GM23338 (cell line): ENCODE measurements around the gene ATXN7. TPM values are rescaled to one million over a fixed set of nuclear protein-coding genes. Genes with fewer than 3 reads are reported as not detected.

Source experiments
- ATAC-seq: fragments of 200-7000 bp; cut with Tn5 transposase; 3 replicates; pipeline ENCODE4 v1.9.1; 2020
- DNase-seq: peaks from one replicate; pipeline ENCODE4 v3.0.0-alpha.2; 2015; ENCODE audit warnings: low spot score
- H2AFZ ChIP-seq: fragments of 200-600 bp; sonication (generic); 2 replicates; pipeline ENCODE4 v1.8.0; 2016; ENCODE audit warnings: antibody characterized with exemption, mild to moderate bottlenecking, moderate library complexity
- H3F3A ChIP-seq: fragments of 200-600 bp; sonication (generic); replicated peaks from 2 replicates; pipeline ENCODE4 v1.8.0; 2017; ENCODE audit warnings: antibody characterized with exemption, mixed run types, low read depth
- H3K27ac ChIP-seq: fragments of 200-600 bp; sonication (generic); 2 replicates; pipeline ENCODE4 v1.6.1; 2016; ENCODE audit warnings: low read depth
- H3K27me3 ChIP-seq: fragments of 200-600 bp; sonication (generic); 2 replicates; pipeline ENCODE4 v1.8.0; 2016; ENCODE audit warnings: mild to moderate bottlenecking, mixed run types, moderate library complexity; ENCODE audit not compliant: insufficient read depth
- H3K36me3 ChIP-seq: fragments of 200-600 bp; sonication (generic); 2 replicates; pipeline ENCODE4 v1.8.0; 2016; ENCODE audit warnings: mild to moderate bottlenecking; ENCODE audit not compliant: insufficient read depth
- H3K4me1 ChIP-seq: fragments of 200-600 bp; sonication (generic); 2 replicates; pipeline ENCODE4 v1.8.0; 2016; ENCODE audit warnings: mild to moderate bottlenecking, moderate library complexity; ENCODE audit not compliant: insufficient read depth
- H3K4me2 ChIP-seq: fragments of 200-600 bp; sonication (generic); 2 replicates; pipeline ENCODE4 v1.7.1; 2017; ENCODE audit warnings: mixed run types
- H3K4me3 ChIP-seq: fragments of 200-600 bp; sonication (generic); 2 replicates; pipeline ENCODE4 v1.6.1; 2016; ENCODE audit warnings: mixed run types
- H3K79me2 ChIP-seq: fragments of 200-600 bp; sonication (generic); replicated peaks from 2 replicates; pipeline ENCODE4 v1.8.0; 2017; ENCODE audit warnings: mild to moderate bottlenecking; ENCODE audit not compliant: insufficient read depth
- H3K9me2 ChIP-seq: fragments of 200-600 bp; sonication (generic); 2 replicates; pipeline ENCODE4 v1.8.0; 2017; ENCODE audit not compliant: insufficient read depth
- H4K20me1 ChIP-seq: fragments of 200-600 bp; sonication (generic); replicated peaks from 2 replicates; pipeline ENCODE4 v1.8.0; 2017; ENCODE audit warnings: mild to moderate bottlenecking; ENCODE audit not compliant: insufficient read depth
- H3K27ac Mint-ChIP-seq: 2 replicates; pipeline ENCODE4 v1.8.0; 2020; ENCODE audit warnings: inconsistent platforms, mild to moderate bottlenecking, moderate library complexity, mixed read lengths
- H3K27me3 Mint-ChIP-seq: 3 replicates; pipeline ENCODE4 v1.8.0; 2022; ENCODE audit warnings: low read depth, mild to moderate bottlenecking, moderate library complexity, mixed read lengths, inconsistent platforms; ENCODE audit not compliant: insufficient read depth, poor library complexity
- H3K36me3 Mint-ChIP-seq: 3 replicates; pipeline ENCODE4 v1.8.0; 2021; ENCODE audit warnings: low read depth, mild to moderate bottlenecking, inconsistent platforms, moderate library complexity, mixed read lengths
- H3K4me1 Mint-ChIP-seq: 3 replicates; pipeline ENCODE4 v1.8.0; 2020; ENCODE audit warnings: mild to moderate bottlenecking, inconsistent platforms, mixed read lengths
- H3K4me3 Mint-ChIP-seq: 3 replicates; pipeline ENCODE4 v1.8.0; 2021; ENCODE audit warnings: moderate library complexity, mild to moderate bottlenecking, inconsistent platforms, mixed read lengths
- H3K9me3 Mint-ChIP-seq: 3 replicates; pipeline ENCODE4 v1.8.0; 2020; ENCODE audit warnings: moderate library complexity, mild to moderate bottlenecking, inconsistent platforms, mixed read lengths
- CREB1 ChIP-seq: fragments of 250-450 bp; sonication (Bioruptor Pico); IDR thresholded peaks from 2 replicates; pipeline ENCODE4 v1.5.0; 2020; ENCODE audit warnings: low read depth, mild to moderate bottlenecking, moderate library complexity
- CTCF ChIP-seq, 2 experiments: fragments of 200-600 bp in 1 of 2; sonication (generic) in 1 of 2; conservative IDR thresholded peaks; 2 replicates each; pipeline versions ENCODE4 v1.5.1 to v1.6.1; 2016 to 2017; ENCODE audit warnings: antibody characterized with exemption in 2 of 2, low read depth in 2 of 2, mild to moderate bottlenecking in 2 of 2, moderate library complexity in 1 of 2
- ETS1 ChIP-seq: IDR thresholded peaks from 2 replicates; pipeline ENCODE4 v1.6.1; 2016; ENCODE audit warnings: antibody characterized with exemption
- EZH2 ChIP-seq: fragments of 200-600 bp; sonication (generic); IDR thresholded peaks from one replicate; pipeline ENCODE4 v1.8.0; 2017; ENCODE audit warnings: antibody characterized with exemption, mild to moderate bottlenecking, low read depth; ENCODE audit not compliant: unreplicated experiment
- EZH2phosphoT487 ChIP-seq: fragments of 200-600 bp; sonication (generic); IDR thresholded peaks from one replicate; pipeline ENCODE4 v1.8.1; 2018; ENCODE audit warnings: antibody characterized with exemption; ENCODE audit not compliant: unreplicated experiment
- NANOG ChIP-seq: IDR thresholded peaks from 2 replicates; pipeline ENCODE4 v1.6.1; 2016; ENCODE audit warnings: antibody characterized with exemption, borderline replicate concordance
- POLR2AphosphoS5 ChIP-seq: IDR thresholded peaks from 2 replicates; pipeline ENCODE4 v1.6.1; 2016; ENCODE audit warnings: antibody characterized with exemption, low read depth
- REST ChIP-seq: IDR thresholded peaks from one replicate; pipeline ENCODE4 v1.6.1; 2018; ENCODE audit warnings: antibody characterized with exemption; ENCODE audit not compliant: unreplicated experiment
- STAT1 ChIP-seq: IDR thresholded peaks from one replicate; pipeline ENCODE4 v1.6.1; 2016; ENCODE audit warnings: antibody characterized with exemption; ENCODE audit not compliant: unreplicated experiment
- ZNF114 ChIP-seq: fragments of 250-450 bp; sonication (Bioruptor Pico); IDR thresholded peaks from 2 replicates; pipeline ENCODE4 v1.5.0; 2020; ENCODE audit warnings: mild to moderate bottlenecking, moderate library complexity
- ZNF331 ChIP-seq: fragments of 250-450 bp; sonication (Bioruptor Pico); IDR thresholded peaks from 2 replicates; pipeline ENCODE4 v1.5.0; 2020; ENCODE audit warnings: low read depth, mild to moderate bottlenecking, moderate library complexity
- polyA plus RNA-seq: library from polyadenylated mRNA; unstranded; fragments of >200 nt; fragmentation: Nextera tagmentation; extraction: Ambion mirVana; gene quantifications from 2 replicates; pipeline ENCODE4 v1.2.1, GENCODE V29; 2016
- total RNA-seq: library from RNA; depleted of rRNA; stranded (reverse); fragments of >200 nt; shearing (Covaris generic); gene quantifications from 2 replicates; pipeline ENCODE4 v1.2.3, GENCODE V29; 2014

Gene ATXN7
- total and polyA plus RNA-seq, 2 experiments from 2014 or later: 4.0 to 17.2 TPM

- TF ChIP-seq REST (no peak), CREB1 (no peak), NANOG (no peak), POLR2AphosphoS5 (no peak)
Observed at GRCh38 chr3:64003589-64003988, 139.9 kb downstream of the ATXN7 start (continued).

GRCh38 chr3:64008017-64008416, 144.3 kb downstream of the ATXN7 start:
- H4K20me1 ChIP-seq: peaks cover 4% of the 10 kb centered on the region; the same call in 1 of the 2 replicates
- no peaks in the 10 kb centered on the region for H3K9me3 Mint-ChIP-seq
- no peak for DNase-seq
- H3K4me3 ChIP-seq: no peak overlapping the region
- H3K36me3 ChIP-seq: peaks cover 29% of the 10 kb centered on the region; the same call in 1 of the 2 replicates
- H3K4me1 Mint-ChIP-seq: no peaks in the 10 kb centered on the region
- no peak overlapping the region for H3K4me3 Mint-ChIP-seq
- H3K79me2 ChIP-seq: no peaks in the 10 kb centered on the region
- no peak overlapping the region for H3K4me2 ChIP-seq
- H3K27ac ChIP-seq: no peak overlapping the region
- H3K27me3 Mint-ChIP-seq: no peaks in the 10 kb centered on the region
- H3K9me2 ChIP-seq: no peaks in the 10 kb centered on the region
- H3K36me3 Mint-ChIP-seq: peaks cover 39% of the 10 kb centered on the region
- no peaks in the 10 kb centered on the region; the same call in 1 of the 2 replicates for H3F3A ChIP-seq
- H3K27ac Mint-ChIP-seq: no peak overlapping the region
- no peak overlapping the region for H2AFZ ChIP-seq
- ATAC-seq: no peak
- H3K27me3 ChIP-seq: no peaks in the 10 kb centered on the region
- no peaks in the 10 kb centered on the region for H3K4me1 ChIP-seq
- TF ChIP-seq ZNF114 (CRISPR knock-in tag): no peak
- no peak for TF ChIP-seq REST
- TF ChIP-seq EZH2: no peak
- TF ChIP-seq STAT1: no peak
- TF ChIP-seq ETS1: no peak
- TF ChIP-seq CTCF (conservative IDR thresholded peaks at IDR 0.05; ENCODE audit: low read depth in 2 of 2): no peak
- TF ChIP-seq EZH2phosphoT487: no peak
- TF ChIP-seq ZNF331 (CRISPR knock-in tag): no peak
